ENCODE results near the gene PRAMEF12.

DNA sequence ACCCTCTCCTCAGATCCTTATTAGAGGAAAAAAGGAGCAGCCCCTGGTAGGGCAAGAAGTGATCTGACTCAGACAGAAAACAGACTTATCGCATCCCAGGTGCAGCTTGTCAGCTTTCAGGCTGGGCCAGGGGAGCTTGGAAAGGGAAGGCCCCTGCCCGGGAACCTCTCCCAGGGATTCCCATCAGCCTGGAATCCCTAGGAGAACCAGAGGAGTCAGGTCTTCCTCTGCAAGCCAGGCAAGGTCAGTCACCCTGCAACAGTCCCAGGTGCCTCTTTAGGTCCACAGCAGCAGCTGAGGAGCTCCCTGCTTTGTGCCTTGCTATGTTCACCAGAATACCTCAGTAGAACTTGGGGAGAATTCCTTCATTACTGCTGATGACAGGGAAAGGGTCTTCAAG, 2.9 kb upstream of the PRAMEF12 start:
- no peak for TF ChIP-seq EZH2 (IDR thresholded peaks at IDR 0.05; ENCODE audit: low read depth)
- TF ChIP-seq, protein P1, sequence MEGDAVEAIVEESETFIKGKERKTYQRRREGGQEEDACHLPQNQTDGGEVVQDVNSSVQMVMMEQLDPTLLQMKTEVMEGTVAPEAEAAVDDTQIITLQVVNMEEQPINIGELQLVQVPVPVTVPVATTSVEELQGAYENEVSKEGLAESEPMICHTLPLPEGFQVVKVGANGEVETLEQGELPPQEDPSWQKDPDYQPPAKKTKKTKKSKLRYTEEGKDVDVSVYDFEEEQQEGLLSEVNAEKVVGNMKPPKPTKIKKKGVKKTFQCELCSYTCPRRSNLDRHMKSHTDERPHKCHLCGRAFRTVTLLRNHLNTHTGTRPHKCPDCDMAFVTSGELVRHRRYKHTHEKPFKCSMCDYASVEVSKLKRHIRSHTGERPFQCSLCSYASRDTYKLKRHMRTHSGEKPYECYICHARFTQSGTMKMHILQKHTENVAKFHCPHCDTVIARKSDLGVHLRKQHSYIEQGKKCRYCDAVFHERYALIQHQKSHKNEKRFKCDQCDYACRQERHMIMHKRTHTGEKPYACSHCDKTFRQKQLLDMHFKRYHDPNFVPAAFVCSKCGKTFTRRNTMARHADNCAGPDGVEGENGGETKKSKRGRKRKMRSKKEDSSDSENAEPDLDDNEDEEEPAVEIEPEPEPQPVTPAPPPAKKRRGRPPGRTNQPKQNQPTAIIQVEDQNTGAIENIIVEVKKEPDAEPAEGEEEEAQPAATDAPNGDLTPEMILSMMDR (conservative IDR thresholded peaks at IDR 0.05) = no peak

Data from PC-9 (cell line).